ENCODE measurements around the gene PRKCB.

The PRKCB gene

GRCh38 chr16:23943604-23944003 lies 107.8 kb downstream of the PRKCB start:
- DNase-seq (ENCODE audit: low read depth), result no peak

DNA sequence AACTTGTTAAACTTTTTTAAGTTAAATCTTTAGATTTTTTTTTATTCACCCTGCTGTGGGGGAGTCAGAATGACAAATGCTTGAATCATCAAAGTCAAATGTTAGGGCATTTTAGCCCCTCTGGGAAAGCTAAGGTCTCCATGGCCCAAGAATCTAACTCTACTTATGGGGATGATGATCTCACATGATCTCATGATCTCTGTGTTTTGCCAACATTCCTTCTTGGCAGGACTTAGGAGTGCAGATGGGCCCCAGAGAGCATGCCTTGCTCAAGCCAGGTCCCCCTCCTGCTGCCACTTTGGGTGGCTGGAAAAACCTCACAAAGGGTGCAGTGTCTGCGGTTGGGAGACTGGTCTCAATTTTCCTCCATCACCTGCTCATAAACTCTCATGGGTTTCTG lies 108.6 kb downstream of the PRKCB start:
- no peak for DNase-seq (ENCODE audit: low read depth)

DNA sequence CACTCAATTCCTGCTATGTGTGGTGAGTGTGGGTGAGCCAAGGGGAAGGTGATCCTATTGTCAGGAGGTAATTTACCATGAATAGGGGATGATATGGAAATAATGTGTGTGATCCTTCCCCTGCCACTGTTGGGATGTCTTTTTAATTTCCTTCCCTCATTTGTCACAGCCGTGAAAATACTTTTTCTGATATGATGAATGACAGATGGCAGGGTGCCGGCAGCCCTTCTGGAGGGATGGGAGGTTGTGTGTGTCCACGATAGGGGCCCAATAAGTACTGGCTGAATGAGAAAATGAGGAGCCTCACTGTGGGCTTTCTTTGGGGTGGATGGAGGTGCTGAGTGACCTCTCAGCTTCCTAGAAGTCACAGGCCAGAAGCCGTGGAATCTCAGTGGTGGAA lies 109.5 kb downstream of the PRKCB start:
- DNase-seq (ENCODE audit: low read depth), result no peak

- DNase-seq (ENCODE audit: low read depth), result no peak
Measured at GRCh38 chr16:23947838-23948237, 112.1 kb downstream of the PRKCB start.

DNA sequence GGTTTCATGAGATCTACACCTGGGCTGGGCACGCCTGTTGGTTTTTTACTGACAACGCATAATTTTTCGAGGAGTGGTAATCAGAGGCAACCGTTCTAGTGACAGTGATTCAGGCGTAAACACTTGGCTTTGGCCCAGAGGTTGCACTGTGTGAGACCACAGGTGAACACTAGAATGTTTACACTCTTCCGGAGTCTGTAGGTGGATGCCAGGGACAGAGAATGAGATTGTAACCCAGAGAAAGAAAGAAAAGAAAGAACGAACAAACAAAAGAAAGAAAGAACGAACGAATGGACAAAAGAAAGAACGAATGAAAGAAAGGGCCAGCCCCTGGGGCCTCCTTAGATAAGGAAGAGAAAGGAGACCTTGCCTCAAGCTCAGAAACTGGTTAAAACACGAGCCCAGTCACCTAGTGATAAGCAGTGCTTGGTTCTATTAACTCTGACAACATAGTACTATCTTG lies 113.2 kb downstream of the PRKCB start:
- DNase-seq (ENCODE audit: low read depth), result no peak

GRCh38 chr16:23949630-23950290 lies 114.0 kb downstream of the PRKCB start:
- no peak for DNase-seq (ENCODE audit: low read depth)

DNA sequence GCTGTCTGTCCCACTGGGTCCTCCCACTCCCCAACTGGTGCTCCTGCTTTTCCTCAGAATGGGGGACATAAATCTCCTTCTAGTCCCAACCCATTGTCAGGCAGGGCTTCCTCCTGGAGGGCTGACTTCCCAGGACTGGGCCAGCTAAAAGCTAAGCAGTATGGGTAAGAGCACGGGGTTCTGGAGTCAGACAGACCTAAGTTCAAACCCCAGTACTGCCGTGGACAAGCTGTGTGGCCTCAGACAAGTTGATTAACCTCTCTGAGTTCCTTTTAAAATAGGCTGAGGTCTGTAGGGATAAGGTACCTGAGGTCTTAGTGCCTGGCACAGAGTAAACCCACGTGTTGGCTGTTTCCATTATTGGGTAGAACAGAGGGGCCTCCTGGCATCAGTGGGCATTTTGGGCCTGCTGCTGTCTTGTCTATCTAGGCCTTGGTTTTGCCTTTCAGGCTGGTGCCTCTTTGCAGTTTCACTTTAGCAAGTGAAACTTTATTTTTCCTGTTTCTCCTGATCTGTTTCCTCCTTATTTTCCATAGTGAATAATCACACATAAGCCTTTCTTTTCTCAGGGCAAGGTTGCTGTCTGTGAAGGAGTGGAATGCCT lies 114.6 kb downstream of the PRKCB start:
- DNase-seq (ENCODE audit: low read depth), result no peak

GRCh38 chr16:23950898-23951297 lies 115.1 kb downstream of the PRKCB start:
- no peak for DNase-seq (ENCODE audit: low read depth)

- no peak for DNase-seq (ENCODE audit: low read depth)
Measured at GRCh38 chr16:23952128-23952970, 116.6 kb downstream of the PRKCB start.

DNA sequence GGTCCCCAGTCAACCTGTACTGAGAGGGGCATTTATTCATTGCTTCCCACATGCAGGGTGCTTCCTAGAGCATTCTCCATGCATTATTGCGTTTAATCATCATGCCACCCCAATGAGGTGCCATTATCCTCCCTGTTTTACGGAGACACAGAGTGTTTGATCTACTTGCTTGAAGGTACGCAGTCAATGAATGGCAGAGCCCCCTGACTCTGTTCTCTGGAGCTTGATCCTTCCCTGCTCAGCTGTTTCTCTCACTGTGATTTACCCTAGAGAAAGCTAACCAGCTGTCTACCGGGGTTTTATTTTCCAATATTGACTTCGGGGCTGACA lies 117.2 kb downstream of the PRKCB start:
- no peak for DNase-seq (ENCODE audit: low read depth)

DNA sequence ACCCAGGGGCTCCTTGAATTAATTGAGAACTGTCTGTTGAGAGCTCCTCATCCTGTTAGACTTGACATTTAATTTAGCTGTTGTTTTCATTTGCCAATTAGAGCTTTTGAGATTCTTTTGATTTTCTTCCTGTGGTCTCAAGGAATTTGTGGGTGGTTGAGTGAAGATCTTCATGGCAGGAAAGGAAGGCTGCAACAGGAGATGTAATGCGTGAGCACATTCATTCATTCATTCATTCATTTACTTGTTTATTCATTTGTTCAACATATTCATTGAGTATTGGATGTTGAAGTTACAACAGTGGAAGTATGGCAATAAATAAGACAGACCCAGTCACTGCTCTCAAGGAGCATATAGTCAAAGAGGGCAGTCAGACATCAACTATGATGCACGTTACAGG lies 117.7 kb downstream of the PRKCB start:
- DNase-seq (ENCODE audit: low read depth), result no peak

DNA sequence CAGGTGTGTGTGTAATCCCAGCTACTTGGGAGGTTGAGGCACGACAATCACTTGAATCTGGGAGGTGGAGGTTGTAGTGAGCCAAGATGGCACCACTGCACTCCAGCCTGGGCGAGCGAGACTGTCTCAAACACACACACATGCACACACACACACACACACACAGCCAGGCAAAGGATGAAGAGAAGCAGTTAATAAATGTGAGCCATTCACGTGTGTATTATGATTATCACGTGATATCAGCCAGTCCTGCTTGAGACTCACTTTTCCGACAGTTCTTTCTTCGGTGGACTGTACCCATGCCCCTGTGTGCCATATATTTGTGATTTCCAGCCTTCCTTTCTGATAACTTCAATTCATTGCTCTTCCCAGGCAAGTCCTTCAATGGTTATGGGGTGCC lies 119.3 kb downstream of the PRKCB start:
- no peak for DNase-seq (ENCODE audit: low read depth)

- no peak for DNase-seq (ENCODE audit: low read depth)
Measured at GRCh38 chr16:23957287-23957686, 121.5 kb downstream of the PRKCB start.

DNA sequence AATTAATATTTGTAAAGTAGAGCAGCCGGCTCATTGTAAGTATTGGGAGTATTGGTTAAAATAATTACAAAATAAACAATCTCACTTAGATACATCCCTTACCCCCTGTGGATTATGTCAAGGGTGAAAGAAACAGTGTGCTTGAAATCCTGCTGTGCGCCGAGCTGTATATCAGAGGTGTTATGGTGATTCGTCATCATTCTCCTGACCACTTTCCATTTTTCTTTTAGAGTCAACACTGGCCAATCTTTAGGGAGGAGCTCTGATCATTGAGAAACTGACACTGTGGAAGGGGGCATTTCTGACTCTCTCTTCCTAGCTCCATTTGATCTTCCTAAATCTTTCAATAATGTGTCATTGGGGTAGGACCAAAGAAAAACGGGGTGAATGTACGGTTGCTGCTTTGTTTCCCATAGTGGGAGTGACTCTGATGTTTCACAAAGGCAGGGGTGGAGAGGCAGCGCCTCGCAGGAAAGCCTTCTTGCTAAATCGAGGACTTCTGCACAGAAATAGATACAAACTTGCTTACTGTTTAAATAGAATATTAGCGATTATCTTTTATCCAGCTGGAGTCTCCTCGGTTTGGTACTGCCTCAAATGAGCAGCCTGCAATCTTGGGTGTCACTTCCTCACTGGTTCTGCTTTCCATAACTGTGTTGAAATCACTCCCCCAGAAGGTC lies 123.4 kb downstream of the PRKCB start:
- no peak for DNase-seq (ENCODE audit: low read depth)

DNA sequence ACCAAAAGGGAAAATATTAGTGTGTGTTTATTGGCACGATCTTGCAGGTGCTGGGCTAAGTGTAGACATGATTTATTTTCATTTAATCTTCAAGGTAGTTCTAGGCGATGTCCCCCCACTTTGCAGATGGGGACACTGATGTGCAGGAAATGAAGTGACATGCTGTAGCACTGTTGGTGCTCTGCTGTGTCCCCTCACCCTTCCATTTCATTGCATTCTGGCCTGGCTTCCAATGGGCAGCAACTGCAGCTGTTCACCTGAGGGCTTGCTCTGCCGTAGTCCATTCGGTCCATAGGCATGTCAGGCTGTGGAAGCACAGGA lies 123.9 kb downstream of the PRKCB start:
- no peak for DNase-seq (ENCODE audit: low read depth)

- no peak for DNase-seq (ENCODE audit: low read depth)
Measured at GRCh38 chr16:23960081-23960885, 124.5 kb downstream of the PRKCB start.

DNA sequence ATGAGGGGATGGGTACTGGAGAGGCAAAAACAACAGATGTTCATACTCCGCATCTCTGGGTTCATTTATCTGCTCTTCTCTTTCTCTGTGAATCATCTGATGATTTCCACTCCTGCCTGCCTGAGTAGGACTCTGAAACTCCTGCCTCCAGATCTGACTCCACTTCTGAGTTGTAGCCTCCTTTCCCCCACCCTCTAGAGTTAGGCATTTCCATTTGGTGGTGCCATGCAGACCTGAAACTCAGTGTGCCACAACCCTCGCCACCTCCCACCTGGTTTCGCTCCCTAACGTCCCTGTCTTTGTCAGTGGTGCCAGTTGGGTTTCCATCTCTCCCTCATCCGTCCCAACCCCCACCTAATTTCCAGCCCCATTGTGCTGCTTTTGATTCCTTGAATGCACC lies 126.2 kb downstream of the PRKCB start:
- DNase-seq (ENCODE audit: low read depth), result no peak

GRCh38 chr16:23964136-23964535 lies 128.4 kb downstream of the PRKCB start:
- DNase-seq (ENCODE audit: low read depth), result no peak

DNA sequence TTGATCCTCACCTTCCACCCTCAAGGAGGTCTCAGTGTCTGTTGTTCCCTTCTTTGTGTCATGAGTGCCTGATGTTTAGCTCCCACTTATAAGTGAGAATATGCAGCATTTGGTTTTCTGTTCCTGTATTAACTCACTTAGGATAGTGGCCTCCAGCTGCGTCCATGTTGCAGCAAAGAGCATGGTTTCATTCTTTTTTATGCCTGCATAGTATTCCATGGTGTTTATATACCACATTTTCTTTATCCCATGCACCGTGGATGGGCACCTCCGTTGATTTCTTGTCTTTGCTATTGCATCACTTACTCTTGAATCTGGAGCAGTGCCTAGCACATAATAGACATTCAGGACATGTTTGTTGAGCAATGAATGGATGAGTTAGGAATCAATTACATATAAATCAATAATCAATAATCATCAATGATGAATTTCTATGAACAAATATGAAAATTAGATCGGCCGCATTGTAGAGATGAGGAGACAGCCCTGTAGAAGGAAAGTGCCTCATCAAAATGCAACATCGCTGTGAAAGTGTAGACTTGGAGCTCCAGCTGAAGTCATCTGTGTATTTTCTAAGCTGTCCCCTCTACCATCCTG lies 129.5 kb downstream of the PRKCB start:
- no peak for DNase-seq (ENCODE audit: low read depth)

GRCh38 chr16:23966597-23967394 lies 131.0 kb downstream of the PRKCB start:
- no peak for DNase-seq (ENCODE audit: low read depth)

DNA sequence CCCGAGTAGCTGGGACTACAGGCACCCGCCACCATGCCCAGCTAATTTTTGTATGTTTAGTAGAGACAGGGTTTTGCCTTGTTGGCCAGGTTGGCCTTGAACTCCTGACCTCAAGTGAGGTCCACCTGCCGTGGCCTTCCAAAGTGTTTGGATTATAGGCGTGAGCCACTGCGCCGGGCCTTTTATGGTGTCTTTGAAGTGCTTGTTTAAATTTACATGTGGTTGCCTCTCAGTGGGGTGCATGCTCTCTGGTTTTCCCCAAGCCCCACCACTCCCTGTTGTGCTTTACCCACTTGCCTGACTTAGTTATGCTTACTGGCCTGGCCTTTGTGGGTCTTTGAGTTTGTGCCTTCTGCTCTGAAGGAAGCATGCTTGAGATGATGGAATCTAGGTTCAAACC lies 132.0 kb downstream of the PRKCB start:
- DNase-seq (ENCODE audit: low read depth), result no peak

Data from GM04503 (cell line).